Stimulated activated CD8-positive, alpha-beta memory T cell treated with anti-CD3 and anti-CD28 coated beads, Interleukin-7, amount 100 ng/mL, for 1 hour (primary cell): ENCODE measurements around the gene EID2B.

Experiments
- DNase-seq, 2 donors: peaks; one replicate each; pipeline ENCODE4 v3.0.0-alpha.2; 2020; ENCODE audit warnings: low read depth in 2 of 2

Gene EID2B

GRCh38 chr19:39499932-39500331, 32.7 kb downstream of the EID2B start:
- DNase-seq: no peak

GRCh38 chr19:39498798-39499642, 33.6 kb downstream of the EID2B start, which contains the start of gene DLL3:
TSS of gene DLL3 (plus strand) at chr19:39498947. CDS start at chr19:39498975, 28 bp downstream.
- DNase-seq: no peak

GRCh38 chr19:39497996-39498797, 34.5 kb downstream of the EID2B start:
- no peak for DNase-seq

GRCh38 chr19:39497701-39497995, 35.0 kb downstream of the EID2B start:
- DNase-seq: no peak

- no peak for DNase-seq
Measured at GRCh38 chr19:39496063-39496462, 36.6 kb downstream of the EID2B start.

- no peak for DNase-seq
Measured at GRCh38 chr19:39494661-39495060, 38.0 kb downstream of the EID2B start.

GRCh38 chr19:39492788-39493187, 39.9 kb downstream of the EID2B start:
- no peak for DNase-seq

GRCh38 chr19:39492225-39492624, 40.4 kb downstream of the EID2B start:
- no peak for DNase-seq

- no peak for DNase-seq
Measured at GRCh38 chr19:39489756-39490155, 42.9 kb downstream of the EID2B start.

- DNase-seq: no peak
Measured at GRCh38 chr19:39483141-39483540, 49.5 kb downstream of the EID2B start.

- no peak for DNase-seq
Measured at GRCh38 chr19:39481676-39482075, 51.0 kb downstream of the EID2B start.

- DNase-seq: no peak
Measured at GRCh38 chr19:39481229-39481545, 51.5 kb downstream of the EID2B start.
